Progenitor cell of endocrine pancreas (in vitro differentiated cells): ENCODE data around the gene SP110. TPM values are rescaled to one million over a fixed set of nuclear protein-coding genes. Genes with fewer than 3 reads are reported as not detected.
"Not testable (repeated sequence)": the region's sequence is repeated elsewhere in the genome, so short reads cannot be mapped to it uniquely, and the experiment has no call there.

Experiments used
- DNase-seq: peaks from one replicate; pipeline ENCODE4 v3.0.0; 2021; ENCODE audit warnings: low spot score; ENCODE audit not compliant: unreplicated experiment
- H3K27ac Mint-ChIP-seq: 2 replicates; pipeline ENCODE4 v1.8.0; 2021; ENCODE audit warnings: mild to moderate bottlenecking, moderate library complexity, mixed read lengths
- H3K27me3 Mint-ChIP-seq: 2 replicates; pipeline ENCODE4 v1.8.0; 2021; ENCODE audit warnings: mixed read lengths
- H3K36me3 Mint-ChIP-seq: 2 replicates; pipeline ENCODE4 v1.8.0; 2022; ENCODE audit warnings: mixed read lengths; ENCODE audit not compliant: insufficient read depth
- H3K4me1 Mint-ChIP-seq: 2 replicates; pipeline ENCODE4 v1.8.0; 2021; ENCODE audit warnings: low read depth, mixed read lengths
- H3K4me3 Mint-ChIP-seq: 2 replicates; pipeline ENCODE4 v1.8.0; 2021; ENCODE audit warnings: low read depth, mild to moderate bottlenecking, moderate library complexity, mixed read lengths
- H3K9me3 Mint-ChIP-seq: 2 replicates; pipeline ENCODE4 v1.8.0; 2021; ENCODE audit warnings: low read depth, mixed read lengths
- CTCF ChIP-seq: fragments of 200-600 bp; sonication (generic); IDR thresholded peaks from one replicate; pipeline ENCODE4 v1.5.0; 2021; ENCODE audit warnings: antibody characterized with exemption, mild to moderate bottlenecking; ENCODE audit not compliant: unreplicated experiment
- long read RNA-seq: library from polyadenylated mRNA; unstranded; transcript quantifications from one replicate; pipeline ENCODE4 v2.0.0, GENCODE V29; 2020
- total RNA-seq: library from RNA; stranded (reverse); gene quantifications from 2 replicates; pipeline ENCODE4 v1.2.1, GENCODE V29; 2021

Gene SP110
- total RNA-seq, result 5.1 and 5.8 TPM in 2 replicates
- long read RNA-seq, partial matches to known transcripts, result 2 of 2 reads
- long read RNA-seq, other reads (novel, unspliced or antisense), result 0 of 2 reads

GRCh38 chr2:230219419-230220331, at the start of gene SP110:
Gene SP110 (minus strand): TSS chr2:230219984. CDS start chr2:230216927, 3,057 bp downstream.
- TF ChIP-seq CTCF, result no peak
- H3K4me3 Mint-ChIP-seq, result peak within 1 kb of the TSS; percentile 76
- peak within 1 kb of the TSS; percentile 46 for H3K27ac Mint-ChIP-seq
- H3K36me3 Mint-ChIP-seq, result peaks cover 2% of the 10 kb centered on the region
- DNase-seq, result peak; percentile 14
- H3K9me3 Mint-ChIP-seq, result no peaks in the 10 kb centered on the region
- peaks cover 10% of the 10 kb centered on the region for H3K4me1 Mint-ChIP-seq
- H3K27me3 Mint-ChIP-seq, result no peaks in the 10 kb centered on the region

GRCh38 chr2:230268606-230269243, 48.9 kb upstream of the SP110 start:
- Mint-ChIP-seq H3K4me1 (no peaks in the 10 kb centered on the region), H3K27ac (no peak overlapping the region), H3K27me3 (no peaks in the 10 kb centered on the region), H3K4me3 (no peak overlapping the region), H3K36me3 (no peaks in the 10 kb centered on the region), H3K9me3 (peaks cover 8% of the 10 kb centered on the region)
- DNase-seq, result no peak
- no peak for TF ChIP-seq CTCF

- peaks cover 10% of the 10 kb centered on the region for H3K9me3 Mint-ChIP-seq
- H3K4me1 Mint-ChIP-seq, result no peaks in the 10 kb centered on the region
- no peak overlapping the region for H3K27ac Mint-ChIP-seq
- no peaks in the 10 kb centered on the region for H3K27me3 Mint-ChIP-seq
- H3K36me3 Mint-ChIP-seq, result no peaks in the 10 kb centered on the region
- H3K4me3 Mint-ChIP-seq, result no peak overlapping the region
- no peak for DNase-seq
- no peak for TF ChIP-seq CTCF
Measured at GRCh38 chr2:230267556-230267955, 47.8 kb upstream of the SP110 start.

- no peak for DNase-seq
- Mint-ChIP-seq H3K27ac (no peak overlapping the region), H3K36me3 (no peaks in the 10 kb centered on the region), H3K4me1 (no peaks in the 10 kb centered on the region), H3K9me3 (peaks cover 15% of the 10 kb centered on the region), H3K4me3 (no peak overlapping the region), H3K27me3 (no peaks in the 10 kb centered on the region)
- no peak for TF ChIP-seq CTCF
Measured at GRCh38 chr2:230267059-230267458, 47.3 kb upstream of the SP110 start.

- Mint-ChIP-seq H3K27me3 (no peaks in the 10 kb centered on the region), H3K36me3 (no peaks in the 10 kb centered on the region), H3K4me3 (no peak overlapping the region), H3K9me3 (peaks cover 14% of the 10 kb centered on the region), H3K27ac (no peak overlapping the region), H3K4me1 (no peaks in the 10 kb centered on the region)
- TF ChIP-seq CTCF, result no peak
- DNase-seq, result no peak
Measured at GRCh38 chr2:230266638-230267037, 46.9 kb upstream of the SP110 start.

- H3K36me3 Mint-ChIP-seq, DNase-seq, H3K27me3 Mint-ChIP-seq, H3K4me1 Mint-ChIP-seq, H3K4me3 Mint-ChIP-seq, H3K27ac Mint-ChIP-seq: not testable (repeated sequence)
- H3K9me3 Mint-ChIP-seq, result peaks cover 25% of the 10 kb centered on the region
Measured at GRCh38 chr2:230264945-230265344, 45.2 kb upstream of the SP110 start.
